Colonic mucosa (tissue), 4 donors: ENCODE results near the gene PPP2R3B. TPM values are rescaled to one million over a fixed set of nuclear protein-coding genes. Genes with fewer than 3 reads are reported as not detected.
"Not testable (repeated sequence)": the region's sequence is repeated elsewhere in the genome, so short reads cannot be mapped to it uniquely, and the experiment has no call there.

Experiments
- DNase-seq: peaks from one replicate; pipeline ENCODE4 v3.0.0-alpha.2; 2020
- H3K27ac ChIP-seq: fragments of 200-600 bp; one replicate; pipeline ENCODE4 v1.8.0; 2021
- H3K27me3 ChIP-seq: fragments of 200-600 bp; one replicate; pipeline ENCODE4 v1.8.0; 2021
- H3K36me3 ChIP-seq: fragments of 200-600 bp; one replicate; pipeline ENCODE4 v1.8.0; 2021
- H3K4me1 ChIP-seq: fragments of 200-600 bp; one replicate; pipeline ENCODE4 v1.8.0; 2021; ENCODE audit warnings: mild to moderate bottlenecking
- H3K4me3 ChIP-seq: fragments of 200-600 bp; one replicate; pipeline ENCODE4 v1.8.0; 2021
- H3K9ac ChIP-seq, 2 donors: one replicate each; pipeline ENCODE4 v1.7.0; 2013; ENCODE audit warnings: control low read depth in 2 of 2, low read depth in 2 of 2, low read length in 2 of 2
- H3K9me3 ChIP-seq: fragments of 200-600 bp; one replicate; pipeline ENCODE4 v1.8.0; 2021
- intact Hi-C: fragments of 100-400 bp; cut with DNase I; formaldehyde crosslinking; loops from one replicate; pipeline ENCODE4 v1.14.1; 2022
- total RNA-seq, 2 donors: library from RNA; stranded (reverse); fragmentation: NEBNext Ultra II Directional in 1 of 2; extraction: Animal tissue kit (Norgen Biotek cat#: 25700) in 1 of 2; gene quantifications; one replicate each; pipeline ENCODE4 v1.2.1, GENCODE V29; 2021
- TF ChIP-seq, protein P1 (sequence below): fragments of 200-600 bp; IDR thresholded peaks from one replicate; pipeline ENCODE4 v1.8.0; 2022; ENCODE audit warnings: antibody characterized with exemption, mild to moderate bottlenecking
- donor health status: healthy.
- donor health status: DM: no; HTN: no; CAD: no.
- donor health status: DM: no; HTN: no; CAD: no.

PPP2R3B gene
- total RNA-seq, result 10 to 100 TPM in 1 of 2 donors, 1 to 10 TPM in 1; 8.7 to 22.9 TPM

GRCh38 chrX:386768-387575, at the start of gene PPP2R3B:
TSS of gene PPP2R3B (minus strand) at chrX:386907. CDS start at chrX:386691, 216 bp downstream.
- Histone ChIP-seq H3K4me1 (no peaks in the 10 kb centered on the region), H3K9me3 (no peaks in the 10 kb centered on the region), H3K27ac (peak within 1 kb of the TSS; percentile 97), H3K9ac (peak within 1 kb of the TSS; percentile 78 to 96), H3K27me3 (no peaks in the 10 kb centered on the region), H3K36me3 (no peaks in the 10 kb centered on the region), H3K4me3 (peak within 1 kb of the TSS; percentile 80)
- peak; percentile 97 for DNase-seq
- TF ChIP-seq, protein P1, sequence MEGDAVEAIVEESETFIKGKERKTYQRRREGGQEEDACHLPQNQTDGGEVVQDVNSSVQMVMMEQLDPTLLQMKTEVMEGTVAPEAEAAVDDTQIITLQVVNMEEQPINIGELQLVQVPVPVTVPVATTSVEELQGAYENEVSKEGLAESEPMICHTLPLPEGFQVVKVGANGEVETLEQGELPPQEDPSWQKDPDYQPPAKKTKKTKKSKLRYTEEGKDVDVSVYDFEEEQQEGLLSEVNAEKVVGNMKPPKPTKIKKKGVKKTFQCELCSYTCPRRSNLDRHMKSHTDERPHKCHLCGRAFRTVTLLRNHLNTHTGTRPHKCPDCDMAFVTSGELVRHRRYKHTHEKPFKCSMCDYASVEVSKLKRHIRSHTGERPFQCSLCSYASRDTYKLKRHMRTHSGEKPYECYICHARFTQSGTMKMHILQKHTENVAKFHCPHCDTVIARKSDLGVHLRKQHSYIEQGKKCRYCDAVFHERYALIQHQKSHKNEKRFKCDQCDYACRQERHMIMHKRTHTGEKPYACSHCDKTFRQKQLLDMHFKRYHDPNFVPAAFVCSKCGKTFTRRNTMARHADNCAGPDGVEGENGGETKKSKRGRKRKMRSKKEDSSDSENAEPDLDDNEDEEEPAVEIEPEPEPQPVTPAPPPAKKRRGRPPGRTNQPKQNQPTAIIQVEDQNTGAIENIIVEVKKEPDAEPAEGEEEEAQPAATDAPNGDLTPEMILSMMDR, result no peak
- intact Hi-C loops, result no loop called here

- intact Hi-C loops, result no loop called here
- no peaks in the 10 kb centered on the region for H3K4me1 ChIP-seq
- TF ChIP-seq, protein P1, result no peak
- no peak overlapping the region for H3K4me3 ChIP-seq
- H3K9me3 ChIP-seq, result no peaks in the 10 kb centered on the region
- H3K27ac ChIP-seq, result no peak overlapping the region
- no peaks in the 10 kb centered on the region for H3K36me3 ChIP-seq
- H3K9ac ChIP-seq, result no peak overlapping the region
- no peaks in the 10 kb centered on the region for H3K27me3 ChIP-seq
- no peak for DNase-seq
These were observed 48.9 kb upstream of the PPP2R3B start for GRCh38 chrX:435536-436122.

DNA sequence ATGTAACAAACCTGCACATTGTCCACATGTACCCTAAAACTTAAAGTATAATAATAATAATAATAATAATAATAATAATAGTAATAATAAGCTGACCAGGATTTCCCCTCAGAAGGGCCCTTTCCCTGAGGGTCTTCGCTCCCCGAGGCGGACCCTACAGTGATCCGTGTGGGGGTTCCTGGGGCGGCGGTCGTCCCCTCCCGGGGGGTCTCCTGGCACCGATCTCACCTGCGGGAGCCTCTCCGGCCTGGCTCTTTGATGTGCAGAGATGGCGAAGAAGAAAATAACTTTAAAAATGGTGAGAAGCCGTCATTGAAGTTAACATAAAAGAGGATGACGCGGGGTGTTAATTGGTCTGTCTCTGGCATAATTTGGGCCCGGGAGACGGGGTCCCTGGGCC, 48.2 kb upstream of the PPP2R3B start:
- H3K27me3 ChIP-seq, result no peaks in the 10 kb centered on the region

GRCh38 chrX:433771-434170, 47.1 kb upstream of the PPP2R3B start:
- TF ChIP-seq, protein P1, result no peak
- Histone ChIP-seq H3K4me3 (no peak overlapping the region), H3K9me3 (no peaks in the 10 kb centered on the region), H3K27ac (no peak overlapping the region), H3K27me3 (no peaks in the 10 kb centered on the region), H3K9ac (no peak overlapping the region), H3K4me1 (no peaks in the 10 kb centered on the region), H3K36me3 (no peaks in the 10 kb centered on the region)
- intact Hi-C loops, result no loop called here
- DNase-seq, result no peak

More for the DNA sequence above, 48.2 kb upstream of the PPP2R3B start:
- no peak for DNase-seq
- Histone ChIP-seq H3K9ac (no peak overlapping the region), H3K36me3 (no peaks in the 10 kb centered on the region), H3K4me3 (no peak overlapping the region), H3K27ac (no peak overlapping the region), H3K9me3 (no peaks in the 10 kb centered on the region), H3K4me1 (no peaks in the 10 kb centered on the region)
- intact Hi-C loops, result no loop called here
- TF ChIP-seq, protein P1, result no peak

DNA sequence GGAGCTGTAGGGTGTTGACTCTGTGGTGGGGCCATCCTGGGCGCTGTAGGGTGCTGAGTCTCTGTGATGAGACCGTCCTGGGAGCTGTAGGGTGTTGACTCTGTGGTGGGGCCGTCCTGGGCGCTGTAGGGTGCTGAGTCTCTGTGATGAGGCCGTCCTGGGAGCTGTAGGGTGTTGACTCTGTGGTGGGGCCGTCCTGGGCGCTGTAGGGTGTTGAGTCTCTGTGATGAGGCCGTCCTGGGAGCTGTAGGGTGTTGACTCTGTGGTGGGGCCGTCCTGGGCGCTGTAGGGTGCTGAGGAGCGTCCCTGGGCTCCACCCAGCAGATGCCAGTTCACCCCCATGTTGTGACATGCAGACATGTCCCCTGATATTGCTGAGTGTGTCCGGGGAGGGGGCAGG, 46.0 kb upstream of the PPP2R3B start:
- H3K4me1 ChIP-seq, H3K36me3 ChIP-seq, H3K9ac ChIP-seq, H3K9me3 ChIP-seq, DNase-seq, H3K27me3 ChIP-seq, intact Hi-C loops, H3K4me3 ChIP-seq, H3K27ac ChIP-seq: not testable (repeated sequence)
